Astrocyte (in vitro differentiated cells and primary cell): ENCODE results near the gene RPL14.

Source experiments
- CTCF ChIP-seq: IDR thresholded peaks from 2 replicates; pipeline ENCODE4 v1.5.1; 2011; ENCODE audit warnings: low read depth, mild to moderate bottlenecking, inconsistent platforms, low read length, moderate library complexity; ENCODE audit not compliant: insufficient read depth
- EZH2 ChIP-seq: IDR thresholded peaks from 2 replicates; pipeline ENCODE4 v1.6.1; 2012; ENCODE audit warnings: mild to moderate bottlenecking, low read length, inconsistent platforms; ENCODE audit not compliant: insufficient read depth

GRCh38 chr3:40452876-40453730, 4.0 kb upstream of the RPL14 start:
- no peak for TF ChIP-seq CTCF
- TF ChIP-seq EZH2 = no peak
